Measurements from ENCODE around the gene SPAG16.

GRCh38 chr2:213252206-213252605 is 32.1 kb upstream of the SPAG16 start:
- TF ChIP-seq CREB5 (CRISPR knock-in tag; IDR thresholded peaks at IDR 0.05; ENCODE audit: low read depth): no peak
- TF ChIP-seq ISL1 (CRISPR knock-in tag; IDR thresholded peaks at IDR 0.05): no peak
- no peak for TF ChIP-seq ZNF8 (CRISPR knock-in tag; IDR thresholded peaks at IDR 0.05)
- no peak for TF ChIP-seq ZFP30 (CRISPR knock-in tag; IDR thresholded peaks at IDR 0.05)
- no peak for TF ChIP-seq ZNF70 (CRISPR knock-in tag; IDR thresholded peaks at IDR 0.05)
- TF ChIP-seq RARB (CRISPR knock-in tag; IDR thresholded peaks at IDR 0.05): no peak
- TF ChIP-seq SNAI2 (CRISPR knock-in tag; IDR thresholded peaks at IDR 0.05): no peak
